Kidney glomerular epithelial cell (primary cell): ENCODE results near the gene OGFRL1.
"Not testable (repeated sequence)": the region's sequence is repeated elsewhere in the genome, so short reads cannot be mapped to it uniquely, and the experiment has no call there.

Source experiments
- DNase-seq: peaks from one replicate; lab custom pipeline; 2025; lab: John Stamatoyannopoulos, UW

The OGFRL1 gene

DNA sequence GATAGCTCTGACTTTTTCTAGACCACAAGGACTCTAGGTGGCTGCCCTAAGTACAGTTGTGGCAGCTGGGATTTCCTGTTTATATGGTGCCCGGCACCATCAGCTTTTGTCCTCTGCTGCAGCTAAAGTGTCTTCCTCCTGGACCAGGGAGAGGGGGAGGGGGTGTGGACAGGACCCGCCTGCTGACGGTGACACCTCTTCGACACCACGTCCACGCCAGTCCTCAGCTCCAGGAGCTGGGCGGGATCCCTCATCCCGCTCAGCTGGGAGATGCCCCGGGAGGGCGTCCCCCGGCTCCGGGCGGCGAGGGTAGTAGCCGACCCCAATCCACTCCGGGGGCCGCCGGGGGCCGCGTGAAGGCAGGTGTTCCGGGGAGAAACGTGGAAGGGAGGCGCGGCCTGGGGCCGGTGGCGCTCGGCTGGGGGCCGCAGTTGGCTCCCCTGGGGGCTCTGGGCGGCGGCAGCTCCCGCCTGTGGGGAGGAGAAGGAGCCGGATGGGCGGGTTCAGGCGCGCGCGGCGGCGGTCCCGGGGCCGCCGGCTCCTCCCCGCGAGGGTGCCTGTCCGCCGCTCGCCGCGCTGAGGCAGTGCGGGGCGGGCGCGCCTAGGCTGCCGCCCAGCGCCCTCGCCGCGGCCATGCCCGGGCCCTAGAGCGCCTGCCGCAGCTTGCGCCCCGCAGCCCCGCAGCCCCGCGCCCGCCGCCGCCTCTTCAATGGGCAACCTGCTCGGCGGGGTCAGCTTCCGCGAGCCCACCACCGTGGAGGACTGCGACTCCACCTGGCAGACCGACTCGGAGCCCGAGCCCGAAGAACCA is at the start of gene OGFRL1:
Gene OGFRL1, plus strand, starts transcription at position 584 of the 811 bp plus-strand sequence. Its CDS starts 126 bp downstream, at position 710.
- peak; percentile 67 for DNase-seq

GRCh38 chr6:71239694-71240093 is 48.9 kb upstream of the OGFRL1 start:
- DNase-seq = no peak

DNA sequence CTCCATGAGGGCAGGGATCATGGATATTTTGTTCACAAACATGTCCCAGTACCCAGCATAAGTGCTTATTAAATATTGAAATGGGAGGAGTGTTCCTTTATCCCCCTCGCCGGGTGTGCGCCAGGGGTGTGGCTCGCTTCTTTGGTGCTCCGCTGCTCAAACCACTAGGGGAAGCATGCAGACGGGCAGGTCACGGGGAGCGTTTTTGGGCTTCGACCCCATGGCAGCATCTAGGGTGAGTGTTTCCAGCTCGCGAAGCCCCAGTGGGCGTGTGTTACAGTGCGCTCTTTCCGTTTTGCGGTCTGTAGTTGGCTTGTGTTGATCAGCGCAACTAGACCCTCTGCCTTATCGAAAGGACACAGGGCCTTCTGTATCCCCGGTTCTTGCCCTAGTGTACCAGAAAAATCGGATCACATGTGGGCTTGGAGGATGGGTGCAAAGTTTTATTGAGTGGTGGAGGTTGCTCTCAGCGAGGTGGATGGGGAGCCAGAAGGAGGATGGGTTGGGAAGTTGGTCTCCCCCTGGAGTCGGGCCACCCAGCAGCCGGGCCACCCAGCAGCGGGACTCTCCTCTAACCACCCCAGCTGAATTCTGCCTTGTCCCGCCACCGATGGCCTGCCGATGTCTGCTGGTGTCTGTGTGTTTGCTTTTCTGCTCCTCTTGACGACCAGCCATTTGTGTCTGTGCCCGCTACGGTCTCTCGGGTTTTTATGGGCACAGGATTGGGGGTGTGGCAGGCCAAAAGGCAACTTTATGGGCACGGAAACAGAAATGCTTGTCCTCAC is 43.2 kb upstream of the OGFRL1 start:
- no peak for DNase-seq

- no peak for DNase-seq
Measured at GRCh38 chr6:71246596-71246995, 42.0 kb upstream of the OGFRL1 start.

DNA sequence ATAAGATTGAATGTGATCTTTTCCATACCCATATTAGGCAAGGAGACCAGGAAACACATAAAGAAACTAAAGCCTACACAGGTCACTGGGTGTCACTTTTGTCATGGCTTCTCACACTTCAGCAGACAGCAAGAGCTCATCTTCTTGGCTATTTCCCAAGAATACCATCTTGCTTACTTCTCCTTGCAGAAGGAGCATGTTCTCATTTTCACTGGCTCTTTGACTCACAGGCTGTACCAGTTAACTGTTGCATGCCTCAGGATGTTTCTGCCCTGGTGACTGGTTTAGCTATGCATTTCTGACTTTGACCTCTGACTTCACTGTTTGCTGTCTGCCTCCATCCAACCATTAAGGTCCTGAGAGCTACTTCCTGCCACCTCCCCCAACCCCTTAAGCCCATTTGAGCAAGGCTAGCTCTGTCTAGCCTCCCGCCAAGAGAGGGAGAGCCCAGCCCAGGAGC is 40.3 kb upstream of the OGFRL1 start:
- peak; percentile 100 for DNase-seq

- peak; percentile 70 for DNase-seq
Measured at GRCh38 chr6:71248878-71249544, 39.6 kb upstream of the OGFRL1 start.

GRCh38 chr6:71250099-71250602 is 38.5 kb upstream of the OGFRL1 start:
- DNase-seq = peak; percentile 88

- DNase-seq = no peak
Measured at GRCh38 chr6:71252410-71252809, 36.2 kb upstream of the OGFRL1 start.

- DNase-seq = no peak
Measured at GRCh38 chr6:71252960-71253359, 35.7 kb upstream of the OGFRL1 start.

- no peak for DNase-seq
Measured at GRCh38 chr6:71254323-71254722, 34.3 kb upstream of the OGFRL1 start.

- DNase-seq = no peak
Measured at GRCh38 chr6:71258078-71258866, 30.3 kb upstream of the OGFRL1 start.

DNA sequence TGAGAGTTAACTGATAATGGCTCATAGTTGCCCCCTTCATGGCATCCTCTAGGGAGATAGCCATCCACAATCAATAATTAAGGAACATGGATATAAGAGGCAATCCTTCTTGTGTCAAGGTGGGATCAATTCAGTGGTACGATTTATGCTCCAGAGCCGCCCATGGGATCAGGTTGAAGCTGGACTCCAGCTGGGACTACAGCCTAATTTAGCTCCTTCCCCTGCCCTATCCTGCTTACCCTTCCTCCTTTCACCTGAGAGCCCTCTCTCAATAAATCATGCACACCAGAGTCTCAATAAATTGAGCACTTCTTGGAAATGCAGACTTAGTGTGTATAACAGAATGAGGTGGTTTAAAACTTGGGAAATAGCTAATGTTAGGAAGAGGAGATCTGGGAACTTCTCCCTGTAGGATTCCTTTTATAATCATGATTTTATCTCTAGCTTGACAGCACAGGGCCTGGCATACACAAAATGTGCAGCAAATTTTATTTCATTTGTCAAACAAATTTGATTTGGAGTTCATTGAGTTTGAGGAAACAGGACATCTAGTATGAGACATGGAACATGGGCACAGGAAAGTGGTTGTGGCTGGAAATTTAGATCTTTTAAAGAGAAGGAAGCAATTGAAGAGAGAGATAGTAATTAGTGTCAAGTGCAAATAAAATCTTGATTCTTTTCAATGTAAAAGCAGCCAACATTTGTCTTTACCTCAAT is 28.6 kb upstream of the OGFRL1 start:
- no peak for DNase-seq

- DNase-seq = no peak
Measured at GRCh38 chr6:71262914-71263313, 25.7 kb upstream of the OGFRL1 start.

DNA sequence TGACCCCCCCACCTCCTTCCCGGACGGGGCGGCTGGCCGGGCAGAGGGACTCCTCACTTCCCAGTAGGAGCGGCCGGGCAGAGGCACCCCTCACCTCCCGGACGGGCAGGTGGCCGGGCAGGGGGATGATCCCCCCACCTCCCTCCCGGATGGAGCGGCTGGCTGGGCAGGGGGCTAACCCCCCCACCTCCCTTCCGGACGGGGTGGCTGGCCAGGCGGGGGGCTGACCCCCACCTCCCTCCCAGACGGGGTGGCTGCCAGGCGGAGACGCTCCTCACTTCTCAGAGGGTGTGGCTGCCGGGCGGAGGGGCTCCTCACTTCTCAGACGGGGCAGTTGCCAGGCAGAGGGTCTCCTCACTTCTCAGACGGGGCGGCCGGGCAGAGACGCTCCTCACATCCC is 22.2 kb upstream of the OGFRL1 start:
- not testable (repeated sequence) for DNase-seq

- no peak for DNase-seq
Measured at GRCh38 chr6:71268735-71269437, 19.7 kb upstream of the OGFRL1 start.

DNA sequence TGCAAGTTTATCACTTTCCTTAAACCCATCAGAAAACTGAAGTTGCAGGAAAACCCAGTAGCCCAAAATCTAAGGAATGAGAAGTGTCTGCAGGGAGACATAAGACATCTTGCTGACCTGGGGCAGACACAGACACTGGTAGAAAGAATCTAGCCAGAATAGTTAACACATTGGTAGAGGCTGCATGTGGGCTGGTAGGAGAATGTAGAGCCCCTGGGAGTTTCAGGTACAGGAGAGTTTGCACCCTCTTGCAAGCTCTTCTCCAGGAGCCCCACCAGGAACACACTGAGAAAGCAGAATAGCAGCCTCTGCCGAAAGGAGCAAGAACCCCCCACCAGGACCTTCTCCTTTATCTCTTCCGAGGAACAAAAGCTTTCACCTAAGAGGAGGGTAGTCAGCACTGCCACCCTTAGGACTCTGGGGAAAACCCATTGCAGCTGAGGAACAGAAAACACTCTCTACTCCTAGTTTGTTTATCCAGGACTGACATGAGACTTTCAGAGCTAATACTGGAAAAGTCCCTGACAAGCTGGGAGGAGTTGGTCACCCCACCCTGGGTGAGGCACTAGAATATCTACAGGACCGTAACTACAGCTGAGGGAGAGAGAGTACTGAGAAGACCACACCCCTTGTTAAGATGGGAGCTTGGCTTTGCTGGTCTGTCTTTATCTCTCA is 10.5 kb upstream of the OGFRL1 start:
- no peak for DNase-seq

DNA sequence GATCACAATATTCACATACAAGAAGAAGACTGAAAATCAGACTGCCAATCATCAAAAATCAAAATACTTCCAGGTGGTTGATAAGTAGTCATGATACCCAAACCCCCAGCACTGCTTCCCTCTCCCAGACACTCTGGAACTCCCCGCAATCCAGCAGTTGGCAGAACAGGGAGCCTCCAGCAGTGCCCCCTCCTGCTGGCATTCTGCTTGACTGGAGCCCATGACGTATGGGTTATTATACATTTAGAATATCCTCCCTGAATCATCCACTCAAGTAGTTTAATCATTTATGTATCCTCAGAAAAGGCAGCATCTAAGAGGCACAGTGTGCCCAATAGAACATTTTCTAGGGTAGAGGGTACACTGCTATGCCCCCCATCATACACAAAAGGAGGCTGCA is 9.3 kb upstream of the OGFRL1 start:
- no peak for DNase-seq

DNA sequence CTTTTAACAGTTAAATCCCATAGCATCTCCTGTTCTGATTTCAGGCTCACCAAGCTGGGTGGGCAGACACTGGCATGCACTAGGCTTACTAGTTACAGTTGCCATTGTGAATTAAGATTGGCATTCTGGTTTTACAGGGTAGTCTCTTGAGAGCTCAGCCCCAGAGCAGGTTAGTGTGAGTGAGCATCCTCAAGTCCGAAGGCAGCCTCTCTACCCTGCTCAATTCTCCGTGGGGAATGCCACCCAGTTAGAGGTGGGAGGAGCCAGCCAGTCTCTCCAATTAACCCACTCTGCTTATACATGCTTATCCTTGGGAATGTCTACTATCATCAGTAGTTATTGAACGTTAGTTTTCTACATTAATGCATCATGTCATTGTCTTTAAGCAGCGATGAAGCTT is 8.9 kb upstream of the OGFRL1 start:
- DNase-seq = no peak

DNA sequence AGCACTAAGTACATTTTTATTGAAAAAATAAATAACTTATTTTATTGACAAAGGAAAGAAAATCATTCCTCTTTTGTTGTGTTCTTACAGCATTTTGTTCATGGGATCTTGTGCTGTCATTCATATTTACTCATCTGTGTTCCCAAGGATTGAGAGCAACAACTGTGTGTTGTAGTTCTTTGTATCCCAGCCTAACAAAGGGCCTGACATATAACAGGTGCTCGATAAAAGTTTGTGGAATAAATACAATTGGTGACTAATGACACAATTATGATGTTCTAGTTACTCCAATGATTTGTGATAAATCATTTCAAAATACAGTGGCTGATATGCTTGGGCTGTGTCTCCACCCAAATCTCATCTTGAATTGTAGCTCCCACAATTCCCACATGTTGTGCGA is 7.9 kb upstream of the OGFRL1 start:
- DNase-seq = no peak

DNA sequence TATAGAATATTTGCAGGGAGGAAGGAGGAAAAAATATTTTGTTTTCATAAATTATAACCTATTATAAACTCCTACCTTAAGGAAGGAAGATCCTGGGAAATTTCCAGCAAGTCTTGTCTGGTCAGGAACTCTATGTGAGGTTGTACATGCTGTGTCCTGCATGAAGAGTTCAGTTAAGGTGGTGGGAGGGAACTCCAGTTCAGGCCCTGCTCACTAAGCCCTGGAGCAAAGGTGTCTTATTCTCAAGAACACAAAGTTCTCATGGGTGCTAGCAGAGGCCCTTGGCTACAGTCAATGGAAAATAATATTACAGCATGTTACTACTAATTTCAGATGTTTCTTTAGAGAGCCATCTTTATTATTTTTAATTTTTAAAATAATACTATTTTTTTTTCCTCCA is 3.8 kb upstream of the OGFRL1 start:
- no peak for DNase-seq
